MCF 10A (cell line): ENCODE results near the gene RAPSN. TPM values are rescaled to one million over a fixed set of nuclear protein-coding genes. Genes with fewer than 3 reads are reported as not detected.

Experiments
- BruUV-seq: library from RNA; stranded (reverse); fragments of 400-500 nt; replicated peaks from 2 replicates; lab custom pipeline; 2021; lab: Mats Ljungman, UMichigan
- CTCF ChIA-PET: fragments of 300-600 bp; sonication (Branson Sonifier 250); formaldehyde crosslinking; extraction: SDS; loops from one replicate; lab custom pipeline; 2021; ENCODE audit warnings: antibody characterized with exemption, inconsistent platforms; lab: Yijun Ruan, JAX
- POLR2A ChIA-PET: fragments of 300-600, 350-650 bp; sonication (Branson Sonifier 250); formaldehyde crosslinking; extraction: SDS; loops from one replicate; lab custom pipeline; 2020; ENCODE audit warnings: antibody characterized with exemption, inconsistent platforms; lab: Yijun Ruan, JAX
- DNase-seq: peaks from one replicate; pipeline ENCODE4 v3.0.0-alpha.2; 2018; ENCODE audit not compliant: unreplicated experiment
- H3K27ac Mint-ChIP-seq: one replicate; pipeline ENCODE4 v1.8.0; 2022; ENCODE audit warnings: mild to moderate bottlenecking, low read depth, mixed read lengths; ENCODE audit not compliant: unreplicated experiment
- H3K27me3 Mint-ChIP-seq: one replicate; pipeline ENCODE4 v1.8.0; 2022; ENCODE audit warnings: mixed read lengths; ENCODE audit not compliant: insufficient read depth, unreplicated experiment
- H3K36me3 Mint-ChIP-seq: one replicate; pipeline ENCODE4 v1.8.0; 2022; ENCODE audit warnings: mild to moderate bottlenecking, moderate library complexity, mixed read lengths; ENCODE audit not compliant: insufficient read depth, unreplicated experiment
- H3K4me1 Mint-ChIP-seq: one replicate; pipeline ENCODE4 v1.8.0; 2022; ENCODE audit warnings: mixed read lengths; ENCODE audit not compliant: insufficient read depth, unreplicated experiment
- H3K4me3 Mint-ChIP-seq: one replicate; pipeline ENCODE4 v1.8.0; 2022; ENCODE audit warnings: mild to moderate bottlenecking, moderate library complexity, mixed read lengths; ENCODE audit not compliant: unreplicated experiment
- H3K9me3 Mint-ChIP-seq: one replicate; pipeline ENCODE4 v1.8.0; 2022; ENCODE audit warnings: mixed read lengths; ENCODE audit not compliant: unreplicated experiment
- intact Hi-C: fragments of 100-400 bp; cut with micrococcal nuclease; formaldehyde crosslinking; loops from 2 replicates; pipeline ENCODE4 v1.14.1; 2022
- total RNA-seq: library from RNA; stranded (reverse); gene quantifications from 2 replicates; pipeline ENCODE4 v1.2.3, GENCODE V29; 2022
- TF ChIP-seq, protein P1 (sequence below): fragments of 200-600 bp; IDR thresholded peaks from one replicate; pipeline ENCODE4 v1.8.0; 2022; ENCODE audit warnings: antibody characterized with exemption, mild to moderate bottlenecking; ENCODE audit not compliant: unreplicated experiment

RAPSN gene
- total RNA-seq, 1 experiment from 2014 or later: 0.51 TPM

DNA sequence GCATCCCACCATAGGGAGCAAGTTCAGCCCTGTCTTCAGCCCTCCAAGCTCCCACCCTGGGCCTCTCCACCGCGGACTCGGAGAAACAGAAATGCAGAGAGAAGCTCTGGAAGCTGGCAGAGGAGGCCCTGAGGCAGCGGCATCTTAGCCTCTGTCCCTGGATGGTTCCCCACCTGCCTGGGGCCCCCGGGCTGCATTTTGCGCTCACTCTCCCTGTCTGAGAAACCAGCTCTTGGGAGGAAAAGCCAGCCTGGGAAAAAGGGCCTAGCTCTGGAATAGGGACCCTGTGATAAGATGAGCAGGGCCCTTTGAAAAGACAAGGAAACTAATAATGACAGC is 58.5 kb downstream of the RAPSN start:
- H3K4me3 Mint-ChIP-seq: no peak overlapping the region
- CTCF ChIA-PET: interaction anchor here (0.6 to 1.9 kb wide), 3 partner anchors 13 to 17 kb away, joined by 3 to 9 read pairs (median 5); no protein-coding TSS in a partner anchor
- intact Hi-C loops: no loop called here
- no peaks in the 10 kb centered on the region for H3K4me1 Mint-ChIP-seq
- TF ChIP-seq, protein P1, sequence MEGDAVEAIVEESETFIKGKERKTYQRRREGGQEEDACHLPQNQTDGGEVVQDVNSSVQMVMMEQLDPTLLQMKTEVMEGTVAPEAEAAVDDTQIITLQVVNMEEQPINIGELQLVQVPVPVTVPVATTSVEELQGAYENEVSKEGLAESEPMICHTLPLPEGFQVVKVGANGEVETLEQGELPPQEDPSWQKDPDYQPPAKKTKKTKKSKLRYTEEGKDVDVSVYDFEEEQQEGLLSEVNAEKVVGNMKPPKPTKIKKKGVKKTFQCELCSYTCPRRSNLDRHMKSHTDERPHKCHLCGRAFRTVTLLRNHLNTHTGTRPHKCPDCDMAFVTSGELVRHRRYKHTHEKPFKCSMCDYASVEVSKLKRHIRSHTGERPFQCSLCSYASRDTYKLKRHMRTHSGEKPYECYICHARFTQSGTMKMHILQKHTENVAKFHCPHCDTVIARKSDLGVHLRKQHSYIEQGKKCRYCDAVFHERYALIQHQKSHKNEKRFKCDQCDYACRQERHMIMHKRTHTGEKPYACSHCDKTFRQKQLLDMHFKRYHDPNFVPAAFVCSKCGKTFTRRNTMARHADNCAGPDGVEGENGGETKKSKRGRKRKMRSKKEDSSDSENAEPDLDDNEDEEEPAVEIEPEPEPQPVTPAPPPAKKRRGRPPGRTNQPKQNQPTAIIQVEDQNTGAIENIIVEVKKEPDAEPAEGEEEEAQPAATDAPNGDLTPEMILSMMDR: no peak
- BruUV-seq: no TSS peak
- POLR2A ChIA-PET: no interaction called here
- no peak overlapping the region for H3K27ac Mint-ChIP-seq
- H3K9me3 Mint-ChIP-seq: no peaks in the 10 kb centered on the region
- no peaks in the 10 kb centered on the region for H3K27me3 Mint-ChIP-seq
- H3K36me3 Mint-ChIP-seq: peaks cover 6% of the 10 kb centered on the region
- DNase-seq: no peak

DNA sequence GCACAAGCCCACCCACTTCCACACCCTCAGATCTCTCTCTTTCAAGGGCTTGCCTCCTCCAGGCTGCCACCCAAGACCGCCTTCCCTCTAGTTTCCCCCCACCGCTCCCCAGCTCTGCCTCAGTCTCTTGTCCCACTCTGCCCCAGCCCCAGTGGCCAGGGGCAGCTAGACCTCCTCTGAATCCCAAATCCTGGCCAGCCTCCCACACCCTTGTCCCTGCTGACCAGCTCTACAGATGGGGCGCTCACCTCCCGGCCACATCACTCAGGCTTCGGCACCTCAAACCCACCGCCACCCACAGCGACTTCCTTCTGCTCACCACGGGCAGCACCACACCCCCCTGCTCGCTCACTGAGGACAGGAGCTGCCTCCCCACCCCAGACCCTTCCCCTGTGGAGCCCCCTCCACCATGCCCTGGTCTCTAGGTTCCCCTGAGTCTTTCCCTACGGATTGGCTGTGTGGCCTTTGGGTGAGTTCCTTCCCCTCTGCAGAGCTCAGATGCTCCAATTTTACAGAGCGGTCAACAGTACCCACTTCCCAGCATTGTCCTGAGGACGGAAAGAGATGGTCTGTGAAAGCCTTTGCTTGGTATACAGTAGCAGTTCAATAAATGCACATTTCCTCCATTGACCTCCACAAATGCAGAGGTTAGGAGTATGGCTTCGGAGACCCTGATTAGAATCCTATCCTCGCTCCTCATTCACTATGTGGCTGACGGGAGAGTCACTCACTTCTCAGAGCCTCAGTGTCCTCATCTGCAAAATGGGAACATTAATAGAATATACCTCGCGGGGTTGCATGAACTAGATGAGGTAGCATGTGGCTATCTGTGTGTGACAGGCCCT is 59.1 kb downstream of the RAPSN start:
- Mint-ChIP-seq H3K4me3 (no peak overlapping the region), H3K9me3 (no peaks in the 10 kb centered on the region), H3K27me3 (no peaks in the 10 kb centered on the region), H3K4me1 (no peaks in the 10 kb centered on the region), H3K27ac (no peak overlapping the region), H3K36me3 (peaks cover 6% of the 10 kb centered on the region)
- DNase-seq: no peak
- TF ChIP-seq, protein P1: no peak
- CTCF ChIA-PET: interaction anchor here (0.6 to 2.4 kb wide), 9 partner anchors 11 to 438 kb away, joined by 3 to 20 read pairs (median 3); partner anchors contain the start of gene SPI1
- intact Hi-C loops: no loop called here
- BruUV-seq: no TSS peak
- POLR2A ChIA-PET: interaction anchor here (0.7 kb wide), 1 partner anchor 122 kb away, joined by 3 read pairs; no protein-coding TSS in a partner anchor

DNA sequence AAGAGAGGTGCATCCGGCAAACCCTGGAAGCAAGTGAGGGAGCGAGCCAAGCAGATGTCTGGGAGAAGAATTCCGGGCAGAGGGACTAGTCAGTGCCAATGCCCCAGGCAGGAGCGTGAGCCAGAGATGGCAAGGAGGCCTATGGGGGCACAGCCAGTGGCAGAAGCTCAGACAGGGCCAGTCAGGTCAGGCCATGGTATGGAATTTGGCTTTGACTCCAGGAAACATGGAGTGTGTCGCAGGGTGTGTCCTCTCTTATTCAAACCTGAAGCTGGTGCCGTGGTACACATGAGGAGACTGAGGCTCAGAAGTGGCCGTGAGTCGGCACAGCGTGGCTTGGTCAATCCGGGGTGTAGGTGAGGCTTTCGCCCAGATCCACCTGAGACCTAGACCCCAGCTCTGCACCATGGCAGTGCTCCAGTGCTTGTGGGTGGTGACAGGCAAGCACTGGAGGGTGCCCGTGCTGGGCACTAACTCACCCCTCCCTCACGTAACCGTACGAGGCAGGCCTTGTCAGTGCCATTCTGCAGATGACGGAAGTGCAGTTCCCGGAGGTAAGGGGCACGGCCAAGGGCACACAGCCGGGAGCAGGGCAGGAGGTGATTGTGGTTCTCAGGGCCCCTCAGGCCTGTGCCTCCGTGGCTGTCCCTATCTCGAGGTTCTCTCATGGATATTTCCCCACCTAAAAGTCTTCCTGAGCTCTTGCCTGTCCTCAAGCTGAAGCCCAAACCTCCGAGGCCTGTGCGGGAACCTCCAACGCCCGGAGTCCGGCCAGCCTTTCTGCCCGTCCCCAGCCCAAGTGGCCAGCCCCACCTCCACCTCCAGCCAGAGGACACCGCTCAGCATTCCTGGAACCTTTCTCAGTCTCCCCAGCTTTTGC is 60.0 kb downstream of the RAPSN start:
- TF ChIP-seq, protein P1: no peak
- Mint-ChIP-seq H3K4me3 (no peak overlapping the region), H3K4me1 (no peaks in the 10 kb centered on the region), H3K27me3 (no peaks in the 10 kb centered on the region), H3K9me3 (no peaks in the 10 kb centered on the region), H3K27ac (no peak overlapping the region), H3K36me3 (peaks cover 6% of the 10 kb centered on the region)
- intact Hi-C loops: no loop called here
- ChIA-PET CTCF (interaction anchor here (0.7 to 2.4 kb wide), 9 partner anchors 9 to 390 kb away, joined by 3 to 20 read pairs (median 3); partner anchors contain the start of gene SPI1), POLR2A (interaction anchor here (0.7 kb wide), 2 partner anchors 21 to 123 kb away, joined by 3 read pairs; no protein-coding TSS in a partner anchor)
- peak; percentile 46 for DNase-seq
- BruUV-seq: no TSS peak
